Stimulated activated naive CD8-positive, alpha-beta T cell treated with anti-CD3 and anti-CD28 coated beads, Interleukin-15, Interleukin-2, amounts not matched to agents 100 U/mL and 50 U/mL, for 24 hours (primary cell): Measurements from ENCODE around the gene TEX101.
"Not testable (repeated sequence)": the region's sequence is repeated elsewhere in the genome, so short reads cannot be mapped to it uniquely, and the experiment has no call there.

Experiments
- ATAC-seq: fragments of 150-1000 bp; cut with Tn5 transposase; one replicate; pipeline ENCODE4 v1.10.0; 2021
- DNase-seq: peaks from one replicate; pipeline ENCODE4 v3.0.0; 2021

The TEX101 gene

DNA sequence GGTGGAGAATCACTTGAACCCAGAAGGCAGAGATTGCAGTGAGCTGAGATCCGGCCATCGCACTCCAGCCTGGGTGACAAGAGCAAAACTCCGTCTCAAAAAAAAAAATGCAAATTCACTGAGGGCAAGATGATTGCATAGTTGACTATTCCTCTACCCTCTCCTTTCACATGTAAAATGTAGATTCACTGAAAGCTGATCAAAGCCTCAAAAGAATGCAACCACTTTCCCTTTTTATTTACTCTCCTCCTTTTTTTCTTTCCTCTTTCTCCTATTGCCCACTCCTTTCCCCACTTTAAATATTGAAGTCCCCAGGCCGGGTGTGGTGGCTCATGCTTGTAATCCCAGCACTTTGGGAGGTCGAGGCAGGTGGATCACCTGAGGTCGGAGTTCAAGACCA is 6.3 kb downstream of the TEX101 start:
- ATAC-seq (no peak), DNase-seq (no peak)

DNA sequence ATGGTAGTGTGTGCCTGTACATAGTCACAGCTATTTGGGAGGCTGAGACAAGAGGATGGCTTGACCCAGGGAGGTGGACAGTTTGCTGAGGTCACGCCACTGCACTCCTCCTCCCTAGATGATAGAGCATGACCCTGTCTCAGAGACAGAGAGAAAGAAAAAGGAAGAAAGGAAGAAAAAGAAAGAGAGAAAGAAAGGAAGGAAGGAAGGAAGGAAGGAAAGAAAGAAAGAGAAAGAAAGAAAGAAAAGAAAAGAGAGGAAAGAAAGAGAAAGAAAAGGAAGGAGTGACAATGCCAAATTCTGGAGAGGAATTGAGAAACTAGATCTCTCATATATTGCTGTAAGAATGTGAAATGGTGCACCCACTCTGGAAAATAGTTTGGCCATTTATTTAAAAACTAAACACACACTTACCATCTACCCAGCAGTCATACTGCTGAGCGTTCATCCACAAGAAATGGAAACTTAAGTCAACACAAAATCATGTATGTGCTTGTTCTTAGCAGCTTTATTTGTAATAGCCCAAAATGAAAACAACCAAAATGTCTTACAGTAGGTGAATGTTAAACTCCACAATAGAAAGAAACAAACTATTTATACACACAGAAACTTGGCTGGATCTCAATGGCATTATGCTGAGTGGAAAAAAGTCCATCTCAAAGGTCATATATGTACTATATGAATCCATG is 7.5 kb downstream of the TEX101 start:
- no peak for DNase-seq
- no peak for ATAC-seq

DNA sequence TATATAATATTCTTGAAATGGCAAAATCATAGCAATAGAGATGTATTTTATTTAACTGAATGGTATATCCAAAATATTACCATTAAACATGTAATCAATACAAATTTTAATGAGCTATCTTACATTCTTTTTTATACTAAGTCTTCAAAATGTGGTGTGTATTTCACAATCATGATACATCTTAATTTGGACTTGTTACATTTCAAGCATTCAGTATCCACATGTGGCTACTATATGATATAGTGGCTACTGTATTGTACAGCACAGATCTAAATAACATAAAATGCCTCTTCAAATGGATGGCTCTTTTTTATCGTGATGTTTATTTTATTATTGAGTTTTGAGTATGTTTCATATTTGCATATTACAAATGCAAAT is 8.0 kb downstream of the TEX101 start:
- ATAC-seq (no peak), DNase-seq (no peak)

DNA sequence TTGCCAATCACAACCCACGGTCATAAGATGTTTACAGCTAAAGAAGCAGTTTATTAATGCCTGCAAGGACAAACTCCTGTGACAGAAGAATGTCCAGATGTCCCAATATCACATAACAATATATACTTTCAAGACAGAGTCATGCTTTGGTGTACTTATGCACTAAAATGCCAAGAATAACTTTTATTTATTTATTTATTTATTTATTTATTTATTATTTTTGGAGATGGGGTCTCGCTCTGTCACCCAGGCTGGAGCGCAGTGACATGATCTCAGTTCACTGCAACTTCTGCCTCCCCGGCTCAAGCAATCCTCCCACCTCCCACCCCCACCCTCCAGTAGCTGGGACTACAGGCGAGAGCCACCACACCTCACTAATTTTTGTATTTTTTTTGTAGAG is 9.1 kb downstream of the TEX101 start:
- no peak for DNase-seq
- ATAC-seq, result no peak

DNA sequence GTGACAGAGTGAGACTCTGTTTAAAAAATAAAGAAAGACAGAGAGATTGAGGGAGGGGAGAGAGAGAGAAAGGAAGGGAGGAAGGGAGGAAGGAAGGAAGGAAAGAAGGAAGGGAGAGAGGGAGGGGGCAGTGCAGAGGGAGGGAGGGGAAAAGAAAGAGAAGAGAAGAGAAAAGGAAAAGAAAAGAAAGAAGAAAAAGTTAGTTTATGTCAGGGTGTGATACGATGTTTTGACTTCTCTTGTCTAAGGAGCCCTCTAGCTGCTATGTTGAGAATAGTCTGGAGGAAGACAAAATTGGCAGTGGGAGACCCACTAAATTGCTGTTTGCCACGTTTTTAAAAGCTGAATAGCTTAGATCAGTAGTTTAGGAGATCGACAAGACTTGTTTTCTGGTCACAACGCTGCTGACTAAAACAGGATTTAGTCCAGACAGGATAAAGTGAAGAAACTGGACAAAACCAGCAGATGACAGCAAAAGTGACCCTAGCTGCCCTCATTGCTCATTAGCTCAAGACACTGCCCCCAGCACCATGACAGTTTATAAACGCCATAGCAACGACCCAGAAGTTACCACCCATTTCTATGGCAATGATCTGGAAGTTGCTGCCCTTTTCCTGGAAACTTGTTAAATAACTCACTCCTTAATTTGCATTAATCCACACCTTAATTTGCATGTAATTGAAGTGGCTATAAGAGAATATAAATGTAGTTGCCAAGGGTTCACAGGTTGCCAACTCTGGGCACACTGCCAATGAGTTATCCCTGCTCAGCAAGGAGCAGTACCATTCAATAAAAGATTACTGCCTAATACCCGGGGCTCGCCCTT is 11.1 kb downstream of the TEX101 start:
- ATAC-seq (no peak), DNase-seq (no peak)

DNA sequence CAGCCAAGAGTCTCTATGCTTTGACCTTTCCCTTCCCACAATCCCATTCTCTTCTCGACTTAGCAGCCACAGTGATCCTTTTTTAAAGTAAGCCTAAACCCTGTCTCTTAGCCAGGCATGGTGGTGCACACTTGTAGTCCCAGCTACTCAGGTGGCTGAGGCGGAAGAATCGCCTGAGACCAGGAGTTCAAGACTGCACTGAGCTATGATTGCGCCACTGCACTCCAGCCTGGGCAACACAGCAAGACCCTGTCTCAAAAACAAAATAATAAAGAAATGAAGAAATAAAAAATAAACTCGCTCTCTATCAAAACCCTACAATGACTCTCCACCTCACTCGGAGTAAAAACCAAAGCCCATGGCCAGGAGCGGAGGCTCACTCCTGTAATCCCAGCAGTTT is 14.7 kb downstream of the TEX101 start:
- DNase-seq, result no peak
- ATAC-seq, result no peak

DNA sequence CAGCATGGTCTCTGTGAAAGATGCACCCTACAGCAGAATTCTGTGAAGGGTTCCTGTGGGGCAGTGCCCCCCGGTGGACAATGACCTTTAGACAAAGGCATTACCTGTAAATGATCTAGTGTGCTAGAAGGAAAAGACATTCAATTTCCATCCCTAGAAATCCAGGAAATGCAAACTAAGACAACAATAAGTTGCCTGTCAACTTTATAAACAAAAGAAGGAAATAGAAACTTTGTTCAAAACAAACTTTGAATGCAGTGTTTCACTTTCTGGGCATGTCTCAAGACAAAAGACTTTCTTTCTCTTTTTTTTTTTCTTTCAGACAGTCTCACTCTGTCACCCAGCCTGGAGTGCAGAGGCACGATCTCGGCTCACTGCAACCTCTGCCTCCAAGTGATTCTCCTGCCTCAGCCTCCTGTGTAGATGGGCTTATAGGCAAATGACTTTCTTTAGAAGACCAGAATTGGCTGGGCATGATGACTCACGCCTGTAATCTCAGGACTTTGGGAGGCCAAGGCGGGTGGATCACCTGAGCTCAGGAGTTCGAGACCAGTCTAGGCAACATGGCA is 15.5 kb downstream of the TEX101 start:
- ATAC-seq, result no peak
- no peak for DNase-seq

DNA sequence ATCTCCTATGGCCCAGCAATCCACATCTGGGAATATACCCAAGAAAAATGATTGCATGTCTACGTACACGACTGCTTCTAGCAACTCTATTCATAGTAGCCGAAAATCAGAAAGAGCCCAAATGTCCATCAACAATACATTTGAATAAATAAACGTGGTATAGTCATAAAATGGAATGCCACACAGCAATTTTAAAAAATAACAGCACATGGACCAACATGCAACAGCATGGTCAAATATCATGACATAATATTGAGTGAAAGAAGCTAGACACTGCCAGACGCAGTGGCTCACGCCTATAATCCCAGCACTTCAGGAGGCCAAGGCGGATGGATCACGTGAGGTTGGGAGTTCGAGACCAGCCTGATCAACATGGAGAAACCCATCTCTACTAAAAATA is 16.3 kb downstream of the TEX101 start:
- ATAC-seq, result no peak
- no peak for DNase-seq

DNA sequence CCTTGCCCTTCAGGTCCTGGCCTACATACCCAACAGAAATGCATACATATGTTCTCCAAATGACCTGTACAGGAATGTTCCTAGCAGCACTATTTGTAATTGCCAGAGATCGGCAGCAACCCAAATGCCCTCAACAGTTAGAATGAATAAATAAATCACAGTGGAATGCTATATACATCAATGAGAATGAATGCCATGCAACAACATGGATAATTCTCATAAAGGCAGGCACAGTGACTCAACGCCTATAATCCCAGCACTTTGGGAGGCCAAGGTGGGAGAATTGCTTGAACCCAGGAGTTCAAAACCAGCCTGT is 18.6 kb downstream of the TEX101 start:
- ATAC-seq, result peak; percentile 21
- no peak for DNase-seq

DNA sequence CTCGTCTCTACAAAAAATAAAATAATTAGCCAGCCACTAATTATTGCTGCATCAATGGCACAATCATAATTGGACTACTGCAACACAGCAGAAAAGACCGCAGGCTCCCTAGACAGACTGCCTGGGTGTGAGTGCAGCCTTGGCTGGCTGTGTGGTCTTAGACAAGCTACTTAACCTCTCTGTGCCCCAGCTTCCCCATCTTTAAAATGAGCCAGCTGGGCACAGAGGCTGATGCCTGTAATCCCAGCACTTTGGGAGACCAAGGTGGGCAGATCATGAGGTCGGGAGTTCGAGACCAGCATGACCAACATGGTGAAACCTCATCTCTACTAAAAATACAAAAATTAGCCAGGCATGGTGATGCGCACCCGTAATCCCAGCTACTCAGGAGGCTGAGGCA is 19.0 kb downstream of the TEX101 start:
- no peak for DNase-seq
- ATAC-seq, result no peak

DNA sequence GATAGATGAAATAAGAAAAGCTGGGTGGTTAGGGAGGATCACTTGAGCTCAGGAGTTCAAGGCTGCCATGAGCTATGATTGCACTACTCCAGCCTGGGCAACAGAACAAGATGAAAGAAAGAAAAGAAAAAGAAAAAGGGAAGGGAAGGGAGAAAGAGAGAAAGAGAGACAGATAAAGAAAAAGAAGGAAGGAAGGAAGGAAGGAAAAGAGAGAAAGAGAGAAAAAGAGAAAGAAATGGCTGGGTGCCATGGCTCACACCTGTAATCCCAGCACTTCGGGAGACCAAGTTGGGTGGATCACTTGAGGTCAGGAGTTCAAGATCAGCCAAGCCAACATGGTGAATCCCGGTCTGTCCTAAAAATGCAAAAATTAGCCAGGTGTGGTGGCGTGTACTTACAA is 21.1 kb downstream of the TEX101 start:
- DNase-seq (no peak), ATAC-seq (no peak)

DNA sequence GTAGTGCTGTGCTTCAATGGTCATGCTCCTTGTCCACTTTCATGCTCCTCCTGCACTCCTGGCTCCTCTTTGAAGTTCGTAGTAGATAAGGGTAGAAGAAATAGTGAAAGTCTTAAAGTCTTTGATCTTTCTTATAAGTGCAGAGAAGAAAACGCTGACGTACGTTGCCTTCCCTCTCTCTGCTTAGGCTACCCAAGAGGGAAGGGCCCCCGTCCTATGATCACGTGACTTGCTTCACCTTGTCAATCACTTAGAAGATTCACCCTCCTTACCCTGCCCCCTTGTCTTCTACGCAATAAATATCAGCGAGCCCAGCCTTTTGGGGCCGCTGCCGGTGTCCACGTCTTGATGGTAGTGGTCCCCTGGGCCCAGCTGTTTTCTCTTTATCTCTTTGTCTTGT is 22.6 kb downstream of the TEX101 start:
- not testable (repeated sequence) for DNase-seq, ATAC-seq

DNA sequence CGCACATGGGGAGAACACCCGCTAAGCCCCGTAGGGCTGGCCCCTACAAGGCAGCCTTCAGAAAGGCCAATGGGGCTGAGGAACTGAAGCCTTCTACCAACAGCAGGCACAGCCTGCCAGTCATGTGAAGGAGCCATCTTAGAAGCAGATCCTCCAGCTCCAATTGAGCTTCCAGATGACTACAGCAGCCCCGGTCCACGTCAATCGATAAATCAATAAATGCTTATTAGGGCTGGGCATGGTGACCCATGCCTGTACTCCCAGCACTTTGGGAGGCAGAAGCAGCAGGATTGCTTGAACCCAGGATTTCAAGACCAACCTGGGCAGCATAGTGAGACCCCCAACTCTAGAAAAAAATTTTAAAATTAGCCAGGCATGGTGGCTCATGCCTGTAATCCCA is 23.0 kb downstream of the TEX101 start:
- ATAC-seq, result no peak
- DNase-seq, result no peak

DNA sequence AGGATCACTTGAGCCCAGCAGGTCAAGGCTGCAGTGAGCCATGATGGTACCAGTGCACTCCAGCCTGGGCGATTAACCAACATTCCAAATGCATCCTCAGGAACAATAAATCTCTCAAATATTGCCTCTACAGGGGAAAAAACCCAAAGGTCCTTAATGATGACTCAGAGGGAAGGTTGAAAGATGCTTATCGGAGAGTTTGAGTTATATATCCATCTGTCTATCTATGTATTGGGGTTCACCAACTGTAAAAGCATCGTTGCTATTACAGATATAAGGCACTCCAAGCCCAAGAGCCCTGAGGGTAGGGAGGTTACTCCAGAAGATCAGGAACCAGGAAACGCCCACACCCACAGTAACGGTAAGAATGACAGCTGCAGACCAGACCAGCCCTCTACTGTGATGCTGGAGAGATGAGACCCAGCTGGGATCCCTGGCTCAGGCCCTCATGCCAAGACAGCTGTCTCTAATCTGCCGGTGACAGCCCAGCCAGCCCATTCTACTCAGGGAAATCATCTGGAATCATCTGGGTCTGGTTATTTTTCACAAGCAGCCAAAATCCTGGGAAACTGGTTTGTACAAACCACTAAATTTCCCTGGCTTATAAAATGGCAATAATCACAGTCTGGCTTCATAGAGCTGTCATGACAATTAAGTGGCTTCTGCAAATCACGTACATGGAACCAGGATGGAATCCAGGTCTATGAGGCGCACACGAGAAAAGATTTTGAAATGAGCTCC is 23.8 kb downstream of the TEX101 start:
- ATAC-seq (peak; percentile 43), DNase-seq (peak; percentile 21)

DNA sequence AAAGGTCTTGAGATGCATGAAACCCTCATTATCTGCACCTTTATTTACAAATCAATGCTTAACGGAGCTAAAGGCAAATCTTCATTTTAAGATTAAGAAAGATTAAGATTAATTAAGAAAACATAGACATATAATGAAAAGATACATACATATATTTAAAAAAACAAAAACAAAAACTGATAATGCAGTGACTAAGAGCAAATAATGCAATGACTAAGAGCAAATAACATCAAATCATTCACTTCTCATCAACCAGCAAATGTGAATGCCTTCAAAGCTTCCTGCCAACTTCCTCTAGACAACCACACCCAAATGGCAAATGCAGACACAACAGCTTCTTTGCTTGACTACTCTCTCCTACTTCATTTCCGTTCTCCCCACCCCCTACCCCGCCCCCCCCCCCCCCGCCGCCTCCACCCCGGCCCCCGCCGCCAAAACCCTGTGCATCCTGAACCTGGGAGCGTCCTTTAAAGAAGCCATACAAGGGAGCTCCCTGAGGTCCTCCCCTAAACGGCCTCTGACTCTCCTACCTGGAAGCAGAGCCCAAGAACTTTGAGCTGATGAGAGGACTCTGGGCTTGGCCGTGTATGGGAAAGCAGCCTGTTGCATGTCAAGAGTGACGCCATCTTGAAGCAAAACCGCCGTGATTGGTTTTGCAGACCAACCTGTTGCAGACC is 24.5 kb downstream of the TEX101 start:
- DNase-seq (no peak), ATAC-seq (peak; percentile 19)

DNA sequence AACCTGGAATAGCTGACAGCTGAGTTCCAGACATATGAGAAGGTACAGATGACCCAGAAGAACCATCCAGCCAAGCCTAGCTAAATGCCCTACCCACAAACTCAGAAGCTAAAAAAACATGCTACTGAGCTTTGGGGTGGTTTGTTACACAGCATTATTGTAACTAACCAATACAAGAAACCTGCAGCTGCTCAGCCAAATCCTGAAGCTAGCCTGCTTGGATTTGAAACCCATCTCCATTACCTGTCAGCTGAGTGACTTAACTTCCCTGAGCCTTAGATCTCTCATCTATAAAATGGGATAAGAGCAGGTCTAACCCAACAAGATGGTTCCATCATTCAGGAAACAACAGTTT is 25.0 kb downstream of the TEX101 start:
- DNase-seq (no peak), ATAC-seq (no peak)

DNA sequence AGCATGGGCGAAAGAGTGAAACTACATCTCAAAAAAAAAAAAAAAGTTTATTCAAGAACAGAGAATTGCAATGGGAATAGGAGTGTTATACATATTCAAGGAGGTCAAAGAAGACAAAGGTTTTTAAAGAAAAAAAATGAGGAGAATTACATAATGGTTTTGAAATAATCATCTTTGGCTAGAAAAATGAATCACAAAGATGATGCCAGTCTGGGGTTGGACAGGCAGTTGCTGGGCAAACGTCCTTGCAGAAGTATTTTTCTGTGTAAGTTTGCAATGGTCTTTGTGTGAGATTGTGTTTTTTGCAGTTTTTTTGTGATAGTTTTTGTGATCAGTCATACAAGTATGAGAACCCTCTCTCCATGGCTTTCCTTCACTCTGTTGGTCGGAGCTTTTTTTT is 27.0 kb downstream of the TEX101 start:
- DNase-seq (no peak), ATAC-seq (no peak)

DNA sequence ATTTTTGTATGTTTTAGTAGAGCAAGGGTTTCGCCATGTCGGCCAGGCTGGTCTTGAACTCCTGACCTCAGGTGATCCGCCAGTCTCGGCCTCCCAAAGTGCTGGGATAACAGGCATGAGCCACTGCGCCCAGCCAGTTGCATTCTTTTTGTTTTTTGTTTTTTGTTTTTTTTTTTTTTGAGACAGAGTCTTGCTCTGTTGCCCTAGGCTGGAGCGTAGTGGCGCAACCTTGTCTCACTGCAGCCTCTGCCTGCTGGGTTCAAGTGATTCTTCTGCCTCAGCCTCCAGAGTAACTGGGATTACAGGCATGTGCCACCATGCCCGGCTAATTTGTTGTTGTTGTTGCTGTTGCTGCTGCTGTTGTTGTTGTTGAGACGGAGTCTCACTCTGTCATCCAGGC is 29.4 kb downstream of the TEX101 start:
- DNase-seq, ATAC-seq: not testable (repeated sequence)

DNA sequence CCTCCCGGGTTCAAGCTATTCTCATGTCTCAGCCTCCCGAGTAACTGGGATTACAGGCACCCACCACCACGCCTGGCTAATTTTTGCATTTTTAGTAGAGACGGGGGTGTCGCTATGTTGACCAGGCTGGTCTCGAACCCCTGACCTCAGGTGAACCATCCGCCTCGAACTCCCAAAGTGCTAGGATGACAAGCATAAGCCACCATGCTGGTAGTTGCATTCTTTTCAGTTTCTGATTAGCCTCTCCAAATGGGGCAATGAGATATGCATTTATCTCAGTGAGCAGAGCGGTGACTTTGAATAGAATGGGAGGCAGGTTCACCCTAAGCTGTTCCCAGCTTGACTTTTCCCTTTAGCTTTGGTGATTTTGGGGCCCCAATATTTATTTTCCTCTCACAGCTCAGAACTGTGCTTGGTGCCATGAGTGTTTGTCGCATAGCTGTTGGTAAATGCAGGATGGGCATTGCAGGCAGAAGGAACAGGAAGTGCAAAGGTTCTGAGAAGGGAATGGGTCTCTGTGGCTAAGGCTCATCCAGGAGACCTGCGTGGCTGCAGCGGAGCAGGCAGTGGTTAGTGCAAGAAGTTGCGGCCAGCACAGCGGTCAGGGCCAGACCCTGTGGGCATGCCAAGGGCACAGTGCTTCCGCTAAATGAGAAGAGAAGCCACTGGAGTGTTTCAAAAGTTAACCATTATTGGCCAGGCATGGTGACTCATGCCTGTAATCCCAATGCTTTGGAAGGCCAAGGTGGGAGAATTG is 30.0 kb downstream of the TEX101 start:
- ATAC-seq, result no peak
- DNase-seq, result no peak

DNA sequence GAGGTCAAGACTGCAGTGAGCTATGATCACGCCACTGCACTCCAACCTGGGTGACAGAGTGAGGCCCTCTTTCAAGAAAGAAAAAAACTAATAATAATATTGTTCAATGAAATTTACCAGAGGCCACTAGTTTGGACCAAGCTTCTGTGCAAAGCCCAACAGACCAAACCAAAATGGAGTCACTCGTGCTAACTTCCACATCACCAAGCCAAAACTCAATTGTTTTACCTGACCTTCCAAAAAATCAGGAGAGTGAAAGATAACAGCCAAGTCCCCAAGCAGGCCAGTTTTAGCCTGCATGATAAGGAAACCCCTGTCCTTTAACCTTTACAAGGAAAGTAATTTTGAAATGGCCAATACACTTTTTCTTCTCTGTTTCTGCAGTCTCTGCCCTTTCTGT is 30.7 kb downstream of the TEX101 start:
- ATAC-seq (no peak), DNase-seq (no peak)

DNA sequence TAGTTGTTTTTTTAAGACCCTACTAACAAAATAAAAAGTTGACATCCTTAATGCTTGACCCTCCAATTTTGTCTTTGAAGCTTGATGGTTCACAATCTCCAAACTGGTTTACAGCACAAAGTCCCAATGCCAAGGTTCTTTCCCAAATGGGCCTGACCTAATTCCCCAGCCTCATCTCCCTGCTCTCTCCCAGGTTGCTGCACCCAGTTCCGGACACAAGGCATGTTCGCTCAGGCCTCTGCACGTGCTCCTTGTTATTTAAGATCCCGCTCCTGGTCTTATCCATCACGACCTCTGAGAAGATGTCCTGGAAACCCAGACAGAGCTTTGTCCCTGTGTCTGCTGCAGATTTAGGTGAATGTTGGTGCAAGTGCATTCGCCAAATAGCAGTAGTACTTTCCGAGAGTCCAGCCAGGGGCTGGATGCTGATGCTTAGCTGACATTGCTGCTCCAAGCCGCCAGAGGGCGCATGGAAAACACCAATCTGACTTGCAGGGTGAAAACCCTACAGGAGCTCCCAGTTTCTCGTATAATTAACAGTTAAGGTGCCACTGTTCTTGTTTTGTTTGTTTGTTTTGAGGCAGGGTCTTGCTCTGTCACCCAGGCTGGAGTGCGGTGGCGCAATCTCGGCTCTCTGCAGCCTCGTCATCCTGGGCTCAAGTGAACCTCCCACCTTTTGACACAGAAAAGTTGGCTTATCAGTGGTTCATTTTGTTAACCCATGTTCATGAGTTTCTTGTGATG is 32.2 kb downstream of the TEX101 start:
- ATAC-seq (peak; percentile 72), DNase-seq (peak; percentile 79)
